DMS79 treated with DMSO at 0.1 percent for 48 hours (cell line): ENCODE measurements around the gene CARMIL1.
A peak's percentile ranks its signal among the peaks of the same experiment; 100 is the strongest.
"Not testable (repeated sequence)": the region's sequence is repeated elsewhere in the genome, so short reads cannot be mapped to it uniquely, and the experiment has no call there.

Source experiments
- DNase-seq: peaks from one replicate; lab custom pipeline; 2025; lab: John Stamatoyannopoulos, UW

The CARMIL1 gene

DNA sequence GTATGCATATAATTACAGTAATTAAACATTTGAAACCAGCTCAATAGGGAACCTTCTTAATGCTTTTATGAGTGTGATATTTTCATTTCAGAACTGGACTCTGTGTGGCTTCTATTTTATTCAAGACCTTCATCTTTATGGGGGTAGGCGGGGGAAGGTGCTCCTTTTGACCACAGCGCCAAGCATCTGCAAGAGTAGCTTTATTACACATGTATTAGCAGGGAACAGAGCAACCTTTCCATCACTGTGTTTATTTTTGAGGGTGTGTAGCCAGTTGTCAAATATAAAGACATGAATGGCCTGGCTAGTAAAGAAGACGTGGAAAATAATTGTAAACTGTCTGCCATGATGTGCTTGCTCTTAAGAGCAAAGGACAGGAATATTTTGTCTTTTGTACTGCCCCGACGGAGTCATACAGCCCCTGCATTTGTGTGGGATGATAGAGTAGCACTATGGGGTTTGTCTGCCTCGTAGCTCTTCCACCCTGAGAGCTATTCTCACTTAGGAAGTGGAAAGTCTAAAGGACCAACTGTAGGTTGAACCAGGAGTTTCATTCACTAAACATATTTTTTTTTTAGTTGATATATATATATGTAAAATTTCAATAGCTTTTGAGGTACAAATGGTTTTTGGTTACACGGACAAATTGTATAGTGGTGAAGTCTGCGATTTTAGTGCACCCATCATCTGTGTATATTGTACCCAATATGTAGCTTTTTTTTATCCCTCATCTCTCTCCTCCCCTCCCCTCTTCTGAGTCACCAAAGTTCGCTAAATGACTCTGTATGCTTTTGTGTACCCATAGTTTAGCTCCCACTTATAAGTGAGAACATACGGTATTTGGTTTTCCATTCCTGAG lies 91.2 kb downstream of the CARMIL1 start:
- DNase-seq, result peak; percentile 90

DNA sequence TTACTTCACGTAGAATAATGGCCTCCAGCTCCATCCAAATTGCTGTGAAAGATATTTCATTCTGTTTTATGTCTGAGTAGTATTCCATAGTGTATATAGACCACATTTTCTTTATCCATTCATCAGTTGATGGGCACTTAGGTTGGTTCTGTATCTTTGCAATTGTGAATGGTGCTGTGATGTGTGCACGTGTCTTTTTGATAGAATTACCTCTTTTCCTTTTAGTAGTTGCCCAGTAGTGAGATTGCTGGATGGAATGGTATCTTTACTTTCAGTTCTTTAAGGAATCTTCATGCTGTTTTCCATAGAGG lies 91.8 kb downstream of the CARMIL1 start:
- DNase-seq, result no peak

DNA sequence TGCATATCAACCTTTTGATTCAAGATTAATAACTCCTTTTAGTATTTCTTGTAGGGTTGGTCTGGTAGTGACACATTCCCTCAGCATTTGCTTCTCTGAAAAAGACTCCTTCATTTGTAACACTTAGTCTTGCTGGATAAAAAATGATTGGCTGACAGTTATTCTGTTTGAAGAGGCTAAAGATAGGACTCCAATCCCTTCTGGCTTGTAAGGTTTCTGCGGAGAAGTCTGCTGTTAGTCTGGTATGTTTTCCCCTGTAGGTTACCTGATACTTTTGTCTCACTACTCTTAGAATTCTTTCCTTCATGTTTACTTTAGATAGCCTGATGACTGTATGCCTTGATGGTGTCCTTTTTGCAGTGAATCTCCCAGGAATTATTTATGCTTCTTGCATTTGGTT lies 96.0 kb downstream of the CARMIL1 start:
- no peak for DNase-seq

DNA sequence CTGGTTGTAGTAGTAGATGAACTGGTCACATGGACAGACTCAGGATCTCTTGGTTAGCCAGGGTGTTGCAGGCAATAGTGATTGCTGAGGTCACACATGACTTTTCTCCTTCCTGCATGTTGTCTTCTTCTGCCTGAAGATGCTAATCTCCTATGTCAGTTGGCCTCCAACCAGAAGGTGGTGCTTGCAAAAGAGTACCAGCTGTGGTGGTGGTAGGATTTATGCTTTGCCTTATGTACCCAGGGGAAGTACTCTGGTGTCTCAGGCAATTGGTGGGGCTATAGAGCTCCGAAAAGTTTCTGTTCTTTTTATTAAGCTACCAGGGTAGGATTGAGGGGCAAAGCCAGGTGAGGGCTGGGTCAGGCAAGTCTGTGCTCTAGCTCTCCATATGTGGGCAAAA lies 98.5 kb downstream of the CARMIL1 start:
- no peak for DNase-seq

DNA sequence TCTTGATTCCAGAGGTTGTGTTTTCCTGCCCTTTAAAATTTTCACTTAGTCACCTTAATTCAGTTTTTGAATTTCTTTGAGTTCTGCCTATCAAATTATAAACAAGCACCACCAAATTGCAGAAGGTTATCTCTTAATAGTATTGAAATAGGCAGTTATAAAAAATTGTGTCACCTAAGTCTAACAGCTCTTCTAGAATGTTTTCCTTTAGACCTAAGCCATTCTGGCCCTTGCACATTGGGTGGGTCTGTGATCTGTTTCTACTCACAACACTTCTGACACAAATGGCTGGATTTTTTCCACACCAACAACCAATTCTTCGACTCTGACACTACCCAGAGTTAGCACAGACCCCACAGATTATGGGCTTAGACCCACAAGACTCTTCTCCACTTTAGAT lies 101.9 kb downstream of the CARMIL1 start:
- no peak for DNase-seq

DNA sequence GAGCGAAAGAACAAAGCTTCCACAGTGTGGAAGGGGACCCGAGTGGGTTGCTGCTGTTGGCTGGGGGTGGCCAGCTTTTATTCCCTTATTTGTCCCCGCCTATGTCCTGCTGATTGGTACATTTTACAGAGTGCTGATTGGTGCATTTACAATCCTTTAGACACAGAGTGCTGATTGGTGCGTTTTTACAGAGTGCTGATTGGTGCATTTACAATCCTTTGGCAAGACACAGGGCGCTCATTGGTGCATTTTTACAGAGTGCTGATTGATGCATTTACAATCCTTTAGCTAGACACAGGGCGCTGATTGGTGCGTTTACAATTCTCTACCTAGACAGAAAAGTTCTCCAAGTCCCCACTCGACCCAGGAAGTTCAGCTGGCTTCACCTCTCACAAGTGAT lies 103.3 kb downstream of the CARMIL1 start:
- DNase-seq, result not testable (repeated sequence)

DNA sequence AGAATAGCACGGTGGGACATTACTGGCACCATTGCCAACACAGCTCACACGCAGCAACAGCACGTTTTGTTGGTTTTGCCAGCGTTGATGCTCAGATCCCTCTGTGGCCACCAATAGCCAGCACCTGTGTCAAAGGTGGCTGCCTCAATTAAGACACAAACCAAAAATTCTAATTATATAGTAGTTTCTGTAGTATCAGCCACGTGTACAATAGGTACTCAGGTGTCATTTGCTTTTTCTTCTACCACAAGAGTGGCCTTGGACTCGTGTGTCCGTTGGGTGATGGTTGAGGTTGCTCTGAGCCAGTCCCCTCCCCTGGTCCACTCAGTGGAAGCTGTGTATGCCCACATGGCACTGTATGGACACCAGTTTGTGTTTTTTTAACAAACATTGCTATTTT lies 105.1 kb downstream of the CARMIL1 start:
- no peak for DNase-seq

DNA sequence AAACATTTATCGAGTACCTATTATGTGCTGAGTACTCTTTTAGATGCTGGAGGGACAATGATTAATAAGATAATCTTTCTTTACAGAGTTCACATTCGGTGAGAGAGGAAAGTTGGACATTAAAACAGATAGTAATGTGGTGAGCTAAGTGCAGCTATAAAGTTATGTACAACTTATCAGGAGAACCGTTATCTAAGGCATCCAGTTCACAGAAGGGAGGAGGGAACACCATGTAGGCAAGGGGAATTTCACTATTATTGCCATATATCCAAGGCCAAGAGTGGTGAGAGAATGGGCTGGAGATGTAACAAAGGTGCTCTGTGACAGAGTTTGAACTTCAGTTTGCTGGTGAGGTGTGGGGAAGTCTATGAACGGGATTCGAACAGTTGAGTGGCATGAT lies 105.8 kb downstream of the CARMIL1 start:
- no peak for DNase-seq

DNA sequence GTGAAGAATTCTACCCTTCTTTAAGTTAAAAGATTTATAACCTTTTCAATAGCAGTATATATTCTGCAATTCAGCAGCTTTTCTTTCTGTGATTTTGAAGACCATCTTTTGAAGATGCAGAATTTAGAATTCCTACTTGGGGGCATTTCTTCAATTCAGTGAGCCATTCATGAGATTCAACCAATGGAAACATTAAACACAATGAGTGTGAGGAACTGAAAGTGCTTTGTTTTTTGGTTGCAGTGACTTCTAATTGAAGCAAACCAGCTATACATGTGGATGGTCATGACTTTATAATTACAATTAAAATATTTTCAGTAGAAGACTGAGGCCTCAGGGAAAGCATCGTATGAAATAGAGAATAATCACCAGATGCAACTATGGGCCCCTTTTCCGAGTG lies 108.3 kb downstream of the CARMIL1 start:
- DNase-seq, result no peak

DNA sequence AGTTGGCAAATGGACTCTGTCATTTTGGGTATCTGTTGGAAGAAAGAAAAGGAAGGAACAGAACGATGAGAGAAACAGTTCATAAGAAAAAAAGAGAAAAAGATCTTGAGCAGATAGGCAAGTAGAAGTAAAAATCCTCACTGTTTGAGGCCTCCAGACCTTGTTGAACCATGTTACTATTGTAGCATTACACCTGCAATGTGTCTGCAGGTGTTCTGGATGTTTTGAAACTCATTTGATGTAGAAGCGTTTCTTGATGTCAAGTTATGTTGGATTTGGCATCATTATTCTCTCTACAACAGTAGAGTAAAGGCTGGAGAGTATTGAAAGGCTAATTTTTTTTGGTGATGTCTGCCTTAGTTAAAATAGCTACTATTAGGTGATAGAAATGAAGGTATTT lies 108.7 kb downstream of the CARMIL1 start:
- DNase-seq, result no peak

DNA sequence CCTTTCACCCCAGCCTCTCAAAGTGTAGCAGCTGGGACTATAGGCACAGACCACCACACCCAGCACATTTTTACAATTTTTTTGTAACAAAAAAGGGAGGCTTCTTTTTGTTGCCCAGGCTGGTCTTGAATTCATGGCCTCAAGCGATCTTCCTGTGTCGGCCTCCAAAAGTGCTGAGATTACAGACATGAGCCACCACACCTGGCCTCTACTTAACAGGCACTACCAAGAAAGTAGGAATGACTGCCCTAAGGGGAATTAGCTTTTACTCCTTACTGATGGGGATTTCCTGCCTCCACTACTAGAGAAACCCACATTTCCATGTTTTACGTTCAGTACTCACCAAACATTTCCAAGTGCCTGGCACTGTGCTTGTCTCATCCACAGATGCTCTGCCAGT lies 109.6 kb downstream of the CARMIL1 start:
- no peak for DNase-seq

DNA sequence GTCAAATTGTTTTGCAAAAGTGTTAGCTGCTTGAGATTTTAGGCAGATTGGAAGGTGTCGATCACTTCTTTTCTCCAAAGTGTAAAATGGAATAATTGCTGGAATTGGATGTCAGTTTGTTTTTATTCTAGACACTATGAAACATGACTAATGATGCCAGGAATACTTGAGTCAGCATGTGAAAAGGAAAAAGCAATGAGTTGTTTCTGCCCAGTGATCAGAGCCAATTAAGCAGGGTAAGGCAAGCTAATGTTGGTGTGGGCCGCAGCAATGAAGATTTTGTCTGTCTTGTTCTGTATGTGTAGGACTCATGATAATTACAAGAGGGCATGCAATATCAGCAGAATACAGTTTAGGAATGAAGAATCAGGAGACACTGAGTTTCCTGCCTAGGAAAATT lies 110.3 kb downstream of the CARMIL1 start:
- DNase-seq, result no peak

DNA sequence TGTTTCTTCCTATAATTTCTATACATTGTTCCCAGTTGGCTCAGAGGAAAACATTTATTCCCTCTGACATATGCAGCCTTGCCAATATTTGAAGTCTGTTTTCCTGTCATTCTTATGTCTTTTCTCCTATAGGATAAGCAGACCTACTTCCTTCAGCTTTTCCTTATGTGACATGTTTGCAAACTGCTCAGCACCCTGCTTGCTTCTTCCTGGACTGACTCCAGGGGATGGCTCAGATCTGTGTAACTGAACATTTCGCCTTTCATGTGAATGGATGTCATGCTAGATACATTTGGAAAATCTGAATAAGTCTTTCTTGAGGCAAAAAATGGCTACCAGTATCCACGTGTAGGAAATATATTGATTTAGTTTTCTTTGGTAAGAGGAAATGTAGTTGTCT lies 113.2 kb downstream of the CARMIL1 start:
- DNase-seq, result no peak

DNA sequence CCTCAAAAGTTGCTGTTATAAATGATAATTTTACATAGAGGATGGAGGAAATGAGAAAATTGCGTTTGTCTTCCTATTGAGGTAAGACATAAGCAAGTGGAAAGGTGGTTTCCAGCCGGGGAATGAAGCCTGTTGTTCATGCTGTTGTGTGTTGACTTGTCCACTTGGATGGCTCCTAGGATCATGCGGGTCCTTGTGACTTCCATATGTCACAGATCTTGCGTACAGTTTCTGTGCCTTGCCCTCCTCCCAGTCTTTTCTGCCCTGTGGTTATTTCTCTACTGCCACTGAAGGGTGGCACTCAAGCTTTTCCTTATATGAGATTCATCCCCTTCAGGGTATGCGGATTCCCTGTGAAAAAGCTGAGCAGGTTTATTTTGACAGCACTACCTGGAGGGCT lies 116.6 kb downstream of the CARMIL1 start:
- no peak for DNase-seq

DNA sequence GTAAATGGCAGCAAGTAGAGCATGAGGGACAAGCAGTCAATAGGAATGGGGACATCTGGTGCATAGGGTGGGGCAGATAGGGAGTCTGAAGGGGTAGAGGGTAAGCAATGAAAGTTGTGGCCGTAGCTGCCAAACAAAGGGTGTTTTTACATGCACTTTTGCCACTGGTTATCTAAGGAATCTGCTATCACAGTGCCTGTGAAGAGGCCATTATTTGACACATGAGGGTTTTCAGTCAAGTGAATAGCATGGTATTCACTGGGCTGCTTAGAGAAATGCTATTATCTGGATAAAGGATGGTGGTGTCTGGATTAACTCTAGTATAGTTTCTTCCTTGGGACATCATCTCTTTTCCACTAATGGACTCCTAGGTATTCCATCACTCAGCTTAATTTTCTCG lies 118.2 kb downstream of the CARMIL1 start:
- peak; percentile 11 for DNase-seq

DNA sequence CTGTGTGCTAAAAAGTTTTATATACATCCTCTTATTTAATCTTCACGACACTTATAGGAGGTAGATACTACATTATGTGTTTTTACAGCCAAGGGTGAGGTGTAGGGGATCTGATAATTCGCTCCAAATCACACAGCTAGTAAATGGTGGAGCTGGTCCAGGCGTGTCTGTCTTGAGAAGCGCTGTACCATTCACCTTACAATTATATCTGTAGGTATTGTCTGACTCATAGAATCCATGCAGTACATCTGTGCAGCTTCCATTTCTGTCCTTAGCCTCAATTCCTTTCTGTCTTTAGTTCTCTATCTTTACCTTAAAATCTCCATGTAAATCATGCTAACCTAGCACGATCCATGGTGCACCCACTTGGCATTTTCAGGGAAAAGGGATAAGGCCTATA lies 120.7 kb downstream of the CARMIL1 start:
- no peak for DNase-seq

DNA sequence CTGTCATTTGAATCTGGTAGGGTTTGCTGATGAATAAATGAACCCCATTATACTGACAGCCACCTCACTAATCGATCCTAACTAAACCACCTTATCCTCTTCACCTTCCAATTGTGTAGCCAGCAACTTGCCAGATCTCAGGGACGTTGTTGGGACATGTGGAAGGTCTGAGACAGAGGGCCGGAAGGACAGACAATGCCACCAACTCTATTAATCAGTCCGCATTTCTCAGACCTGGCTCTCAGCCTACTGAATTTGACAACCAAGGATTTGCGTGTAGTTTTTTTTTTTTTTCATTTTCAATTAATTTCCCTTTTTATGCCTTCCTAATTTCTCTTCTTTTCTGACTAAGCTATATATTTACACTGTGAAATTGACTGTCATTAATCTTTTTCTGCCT lies 122.5 kb downstream of the CARMIL1 start:
- no peak for DNase-seq

DNA sequence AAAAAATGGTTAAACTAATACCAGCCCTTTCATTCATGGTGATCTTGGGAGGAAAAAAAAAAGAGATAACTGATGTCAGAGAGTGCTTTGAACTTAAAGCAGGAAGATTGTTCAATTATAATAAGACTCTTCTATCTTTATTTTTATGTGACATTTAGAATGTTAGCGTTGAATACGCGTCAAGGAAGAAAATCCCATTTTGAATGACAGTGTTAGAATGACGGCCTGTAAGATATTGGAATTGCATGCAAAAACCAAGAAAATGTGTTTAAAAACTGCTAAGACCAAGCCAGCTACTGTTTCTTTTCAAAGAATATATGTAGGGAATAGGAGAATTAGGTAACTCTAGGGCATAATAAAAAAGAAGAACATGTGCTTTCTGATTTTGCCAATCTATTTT lies 123.0 kb downstream of the CARMIL1 start:
- no peak for DNase-seq

DNA sequence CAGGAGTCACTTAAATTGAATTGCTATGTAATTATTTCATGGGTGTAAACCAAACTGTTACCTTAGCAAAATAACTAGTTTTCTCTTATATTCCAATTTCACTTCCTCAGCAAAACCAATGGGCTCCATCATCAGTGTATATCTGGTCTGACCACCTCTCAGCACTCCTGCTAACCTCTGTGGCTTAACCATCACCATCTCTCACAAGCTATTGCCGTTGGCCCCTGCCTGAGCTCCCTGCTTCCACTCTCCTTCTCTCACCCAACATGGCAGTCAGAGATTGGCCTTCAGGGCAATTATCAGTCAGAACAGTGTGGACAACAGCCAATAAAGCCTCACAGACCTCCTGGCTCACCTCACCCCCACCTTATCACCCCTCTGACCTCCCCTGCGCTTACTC lies 124.0 kb downstream of the CARMIL1 start:
- no peak for DNase-seq

DNA sequence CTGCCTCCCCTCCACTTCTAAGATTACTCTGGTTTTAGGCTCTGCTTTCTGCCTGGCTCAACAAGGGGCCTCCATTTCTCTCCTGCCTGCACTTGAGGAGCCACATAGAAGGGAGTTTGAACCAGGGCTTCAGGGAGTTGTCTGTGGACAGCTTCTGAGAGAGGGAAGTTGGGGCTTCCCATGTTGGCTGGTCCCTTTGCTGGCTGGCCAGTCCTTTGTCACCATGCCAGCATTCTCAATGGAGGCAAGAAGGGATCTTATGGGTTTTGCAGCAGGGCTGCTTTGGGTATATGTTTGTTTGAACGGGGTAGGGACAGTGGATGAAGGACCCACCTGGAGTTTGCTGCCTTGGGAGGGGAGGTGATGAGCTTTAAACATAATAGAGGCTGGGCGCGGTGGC lies 124.9 kb downstream of the CARMIL1 start:
- DNase-seq, result no peak

DNA sequence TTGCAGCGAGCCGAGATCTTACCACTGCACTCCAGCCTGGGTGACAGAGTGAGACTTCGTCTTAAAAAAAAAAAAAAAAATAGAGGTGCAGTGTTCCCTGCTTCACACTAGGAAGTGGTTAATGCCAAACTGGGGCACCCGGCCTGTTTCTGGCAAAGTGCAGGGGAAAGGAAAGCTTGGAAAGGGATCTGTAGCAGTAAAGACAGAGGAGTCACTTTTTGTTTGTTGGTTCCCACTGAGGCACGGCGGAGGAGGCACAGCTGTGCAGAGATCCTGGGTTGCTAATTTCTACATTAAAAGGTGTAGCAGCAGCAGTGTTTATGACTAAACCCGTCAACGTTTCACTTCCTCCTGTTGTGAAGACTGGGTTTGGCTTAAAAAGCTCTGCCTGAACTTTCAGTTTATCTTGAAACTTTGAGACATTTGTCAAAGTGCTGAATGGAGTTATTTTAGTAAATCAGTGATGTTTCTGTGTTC lies 125.6 kb downstream of the CARMIL1 start:
- no peak for DNase-seq

DNA sequence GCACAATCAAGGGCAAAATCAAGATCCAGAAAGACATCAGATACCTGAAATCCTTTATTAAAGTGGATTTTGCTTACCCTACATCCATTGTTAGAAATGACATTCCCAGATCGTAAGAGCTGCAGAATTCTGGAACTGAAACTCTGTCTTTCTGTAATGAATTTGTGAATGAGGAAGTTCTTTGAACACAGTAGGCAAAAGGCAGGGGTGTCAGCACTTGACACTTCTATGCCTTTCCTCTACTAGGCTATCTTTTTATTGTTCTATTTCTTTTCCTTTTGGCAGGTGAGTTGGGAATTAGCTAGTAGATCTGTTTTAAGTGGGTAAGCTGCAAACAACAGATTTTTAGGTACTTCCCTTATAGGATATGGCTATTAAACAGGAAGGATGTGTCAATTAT lies 126.3 kb downstream of the CARMIL1 start:
- no peak for DNase-seq

DNA sequence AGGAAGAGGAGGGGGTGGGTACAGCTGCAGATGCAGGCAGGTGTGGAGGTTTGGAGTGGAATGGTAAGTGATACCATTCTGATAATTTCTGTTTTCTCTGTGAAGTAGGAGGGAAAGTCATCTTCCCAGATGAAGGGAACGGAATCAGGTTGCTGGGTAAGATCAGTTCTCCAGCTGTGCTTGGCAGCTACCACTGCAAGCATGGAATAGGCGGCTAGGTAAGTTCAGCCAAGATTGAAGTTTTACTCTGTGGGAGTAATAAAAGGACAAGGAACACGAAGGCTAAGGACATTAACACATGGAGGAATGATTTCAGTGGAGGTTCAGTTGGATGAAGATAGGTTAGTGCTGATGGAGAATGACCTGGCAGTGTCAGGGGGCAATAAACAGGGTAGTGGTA lies 128.3 kb downstream of the CARMIL1 start:
- DNase-seq, result peak; percentile 44

DNA sequence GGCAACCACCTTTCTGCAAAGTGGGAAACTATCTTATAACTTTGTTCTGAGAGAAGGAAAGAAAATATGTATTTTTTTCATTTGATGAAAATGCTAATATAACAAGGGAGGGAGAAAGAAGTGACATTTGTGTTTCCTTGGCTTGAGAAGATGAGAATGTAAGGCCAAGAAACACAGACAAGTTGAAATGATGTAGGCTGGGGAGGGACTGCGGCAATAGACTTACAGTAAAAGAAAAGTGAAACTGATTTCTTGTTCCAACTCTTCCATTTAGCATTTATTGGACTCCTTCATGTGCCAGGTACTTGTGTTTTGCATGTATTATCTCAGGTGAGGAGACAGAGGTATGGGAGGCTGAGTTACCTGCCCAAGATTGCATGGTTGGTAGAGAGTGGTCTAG lies 130.9 kb downstream of the CARMIL1 start:
- peak; percentile 75 for DNase-seq
